Kidney epithelial cell (primary cell): Measurements from ENCODE around the gene PTPRB. TPM values are rescaled to one million over a fixed set of nuclear protein-coding genes. Genes with fewer than 3 reads are reported as not detected.

Experiments
- DNase-seq: peaks from one replicate; pipeline ENCODE4 v3.0.0-alpha.2; 2010; ENCODE audit warnings: low read depth
- H3K27me3 ChIP-seq: 2 replicates; pipeline ENCODE4 v1.6.0; 2011; ENCODE audit warnings: low read length; ENCODE audit not compliant: control insufficient read depth, insufficient read depth
- H3K36me3 ChIP-seq: 2 replicates; pipeline ENCODE4 v1.5.1; 2011; ENCODE audit warnings: low read length; ENCODE audit not compliant: control insufficient read depth, insufficient read depth
- H3K4me3 ChIP-seq: 2 replicates; pipeline ENCODE4 v1.5.1; 2011; ENCODE audit warnings: low read depth, mild to moderate bottlenecking, control low read depth, low read length
- CTCF ChIP-seq: IDR thresholded peaks from 2 replicates; pipeline ENCODE4 v1.5.1; 2011; ENCODE audit warnings: mild to moderate bottlenecking, moderate library complexity, low read length, control low read depth, inconsistent platforms; ENCODE audit not compliant: insufficient read depth, poor library complexity, severe bottlenecking
- total RNA-seq: library from RNA; depleted of rRNA; stranded (reverse); fragments of >200 nt; gene quantifications from 2 replicates; pipeline ENCODE4 v1.2.3, GENCODE V29; 2015

PTPRB gene
- total RNA-seq, 1 donor from 2014 or later, result 4.5 TPM

GRCh38 chr12:70592664-70593063 is 44.6 kb downstream of the PTPRB start:
- Histone ChIP-seq H3K27me3 (no peaks in the 10 kb centered on the region), H3K36me3 (no peaks in the 10 kb centered on the region), H3K4me3 (no peak overlapping the region)
- no peak for TF ChIP-seq CTCF
- DNase-seq, result no peak

GRCh38 chr12:70590549-70591226 is 46.5 kb downstream of the PTPRB start:
- H3K27me3 ChIP-seq, result no peaks in the 10 kb centered on the region
- no peak for DNase-seq
- H3K36me3 ChIP-seq, result no peaks in the 10 kb centered on the region
- H3K4me3 ChIP-seq, result no peak overlapping the region
- TF ChIP-seq CTCF, result no peak

GRCh38 chr12:70590051-70590450 is 47.2 kb downstream of the PTPRB start:
- H3K36me3 ChIP-seq, result no peaks in the 10 kb centered on the region
- TF ChIP-seq CTCF, result peak; percentile 90
- DNase-seq, result no peak

GRCh38 chr12:70584332-70584731 is 52.9 kb downstream of the PTPRB start:
- Histone ChIP-seq H3K27me3 (no peaks in the 10 kb centered on the region), H3K36me3 (no peaks in the 10 kb centered on the region), H3K4me3 (no peak overlapping the region)
- no peak for DNase-seq
- no peak for TF ChIP-seq CTCF

More at GRCh38 chr12:70590051-70590450, 47.2 kb downstream of the PTPRB start:
- Histone ChIP-seq H3K4me3 (no peak overlapping the region), H3K27me3 (no peaks in the 10 kb centered on the region)

GRCh38 chr12:70583251-70583650 is 54.0 kb downstream of the PTPRB start:
- H3K36me3 ChIP-seq, result no peaks in the 10 kb centered on the region
- DNase-seq, result no peak
- no peaks in the 10 kb centered on the region for H3K27me3 ChIP-seq
- H3K4me3 ChIP-seq, result no peak overlapping the region
- no peak for TF ChIP-seq CTCF

- no peak for DNase-seq
- H3K36me3 ChIP-seq, result no peaks in the 10 kb centered on the region
- H3K4me3 ChIP-seq, result no peak overlapping the region
- no peak for TF ChIP-seq CTCF
- H3K27me3 ChIP-seq, result no peaks in the 10 kb centered on the region
These were observed 56.0 kb downstream of the PTPRB start for GRCh38 chr12:70581208-70581607.
